ENCODE results near the gene SLC9A1.

Gene SLC9A1

DNA sequence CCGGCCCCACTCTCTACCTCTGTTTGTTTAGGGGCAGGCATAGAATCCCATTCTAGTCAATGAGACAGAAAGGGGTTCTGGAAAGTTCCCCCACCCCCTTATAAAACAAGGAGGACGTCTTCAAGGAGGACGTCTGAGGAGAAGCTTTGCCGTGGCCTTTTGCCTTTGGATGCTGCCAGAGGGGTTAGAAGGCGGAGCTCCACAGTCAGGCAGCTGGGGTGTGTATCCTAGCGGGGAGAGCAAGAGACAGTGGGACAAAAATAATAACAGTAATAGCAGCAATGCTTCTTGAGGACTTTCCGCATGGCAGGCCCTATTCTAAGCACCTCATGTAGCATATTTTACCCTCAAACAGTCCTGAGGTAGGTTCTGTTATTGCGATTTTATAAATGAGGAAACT lies 94.0 kb downstream of the SLC9A1 start:
- DNase-seq = no peak

DNA sequence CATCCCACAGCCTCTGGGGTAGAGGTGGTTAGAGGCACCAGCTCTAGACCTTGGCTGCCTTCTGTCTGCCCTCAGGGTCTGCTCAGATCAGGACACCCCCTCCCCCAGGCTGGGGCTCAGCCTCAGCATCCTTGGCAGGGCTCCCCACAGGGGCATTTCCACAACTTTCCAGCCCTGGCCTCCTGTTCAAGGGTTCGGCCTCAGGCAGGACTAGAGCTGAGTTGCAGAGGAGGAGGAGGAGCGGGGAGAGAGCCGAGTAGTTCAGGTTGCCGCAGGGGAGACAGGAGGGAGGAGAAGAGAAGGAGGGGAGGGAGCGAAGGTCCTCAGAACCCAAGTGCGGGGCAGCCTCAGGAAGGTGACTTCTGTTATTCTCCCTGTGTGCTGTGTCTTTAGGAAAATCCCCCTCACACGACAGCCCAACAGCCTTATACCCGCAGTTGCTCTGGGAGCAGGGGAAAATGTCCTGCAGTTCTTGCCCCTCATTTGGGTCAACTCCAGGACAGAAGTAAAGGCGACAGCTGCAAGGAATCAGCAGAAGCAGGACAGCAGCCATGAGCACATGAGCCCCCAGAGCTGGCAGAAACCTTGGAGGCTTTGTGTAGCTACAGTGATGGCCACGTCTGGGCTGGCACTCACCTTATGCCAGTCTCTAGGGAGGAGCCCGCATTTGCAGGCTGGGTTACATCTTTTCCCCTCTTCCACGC lies 95.8 kb downstream of the SLC9A1 start:
- DNase-seq = peak; percentile 54

DNA sequence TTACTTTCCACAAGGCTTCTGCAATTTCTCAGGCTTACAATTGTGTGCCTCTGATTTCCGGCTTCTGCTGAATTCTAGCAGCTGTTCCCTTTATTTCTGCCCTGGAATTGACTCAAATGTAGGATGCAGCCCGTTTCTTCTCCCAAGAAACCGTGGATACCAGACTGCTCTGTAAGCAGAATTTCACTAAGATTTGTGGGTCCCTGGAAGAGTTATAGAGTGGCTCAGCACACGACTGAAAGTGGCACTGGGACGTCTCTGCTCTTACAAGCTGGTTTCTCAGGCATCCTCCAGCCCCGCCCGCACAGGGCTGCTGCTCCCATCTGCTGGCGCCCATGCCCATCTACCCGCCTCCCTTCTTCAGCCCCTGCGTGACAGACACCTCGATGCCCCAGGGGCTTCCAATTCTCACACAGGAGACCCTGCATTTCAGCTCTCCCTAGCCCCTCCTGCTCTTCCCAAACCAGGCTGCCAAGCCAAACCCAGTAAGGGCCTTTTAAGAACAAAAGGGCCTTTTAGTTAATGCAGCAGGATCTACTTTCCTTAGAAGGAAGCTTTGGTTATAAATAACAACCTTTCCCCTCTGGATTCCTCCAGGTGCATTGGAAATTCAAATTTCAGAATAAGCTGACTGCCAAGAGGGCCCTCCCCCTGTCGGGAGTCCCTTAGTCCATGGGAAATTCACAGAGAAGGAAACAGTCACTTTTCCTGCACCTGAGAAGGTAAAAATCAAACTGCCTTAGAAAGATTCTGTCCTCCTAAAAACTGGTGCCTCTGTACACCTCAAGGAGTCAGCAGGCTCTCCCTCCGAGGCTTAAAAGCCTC lies 96.9 kb downstream of the SLC9A1 start:
- peak; percentile 58 for DNase-seq

DNA sequence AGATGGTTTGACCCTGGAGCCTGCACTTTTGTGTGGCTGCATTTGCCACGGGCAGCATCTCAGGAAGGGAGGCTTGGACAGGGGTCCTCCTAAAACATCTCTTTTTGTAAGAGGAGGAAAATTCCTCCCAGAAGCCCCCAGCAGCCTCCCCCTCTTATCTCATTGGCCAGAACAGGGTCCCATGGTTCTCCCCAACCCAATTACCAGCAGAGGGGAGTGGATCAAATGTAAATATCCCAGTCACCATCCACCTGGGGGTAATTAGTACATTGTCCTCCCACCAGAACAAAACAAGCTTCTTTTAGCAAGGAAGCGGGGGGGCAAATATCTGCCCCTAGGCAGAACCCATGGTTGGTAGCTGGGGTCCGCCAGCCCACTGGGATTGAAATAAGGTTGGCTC lies 97.5 kb downstream of the SLC9A1 start:
- DNase-seq = no peak

DNA sequence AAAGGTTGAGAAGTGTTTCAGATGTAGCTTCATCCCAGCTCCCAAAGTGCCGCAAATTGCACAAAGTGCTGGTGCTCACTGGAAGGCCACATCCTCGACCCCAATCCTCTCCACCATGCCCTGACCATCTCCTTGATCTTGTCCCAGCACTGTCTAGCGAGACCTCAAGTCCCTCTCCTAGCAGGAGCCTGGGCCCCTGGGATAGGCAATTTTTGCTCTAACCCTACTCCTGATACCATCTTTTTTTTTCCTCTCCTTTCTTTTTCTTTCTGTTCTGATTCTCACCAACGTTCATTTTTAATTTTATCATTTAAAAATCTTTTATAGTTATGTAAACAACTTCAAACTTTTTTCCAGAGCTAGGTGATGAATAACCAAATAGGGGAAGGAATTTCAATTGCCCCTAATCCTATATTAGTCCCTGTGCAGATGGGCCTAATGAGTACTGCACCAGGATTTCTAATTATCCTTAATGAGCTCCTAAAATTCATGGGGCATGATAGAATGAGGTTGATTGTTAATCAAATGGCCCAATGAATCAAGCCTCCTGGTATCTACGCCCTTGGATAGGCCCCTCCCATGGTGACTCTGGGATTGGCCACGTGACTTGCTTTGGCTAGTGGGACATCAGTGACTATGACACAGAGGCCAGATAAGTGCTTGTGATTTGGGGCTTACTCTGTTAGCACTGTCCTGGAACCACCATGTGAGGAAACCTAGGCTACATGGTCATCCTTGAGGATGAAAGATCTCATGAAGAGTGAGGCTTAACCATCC lies 100.8 kb downstream of the SLC9A1 start:
- DNase-seq = no peak

DNA sequence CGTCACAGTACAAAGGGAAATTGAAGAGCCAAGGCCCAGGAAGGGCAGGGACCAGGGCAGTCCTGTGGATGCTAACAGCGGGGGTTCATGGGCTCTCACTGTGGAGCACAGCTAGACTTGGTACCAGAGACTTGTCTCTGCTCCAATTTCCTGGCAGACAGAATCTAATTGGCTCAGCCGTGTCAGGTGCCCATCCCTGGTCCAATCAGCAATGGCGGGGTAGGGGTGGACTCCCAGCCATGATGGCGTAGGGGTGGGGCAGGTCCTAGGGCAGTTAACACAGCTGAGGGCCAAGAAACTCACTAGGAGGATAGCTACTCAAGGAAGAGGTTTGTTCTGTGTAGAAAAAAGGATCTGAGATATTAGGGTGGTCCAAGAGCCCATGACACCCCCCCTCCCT lies 102.4 kb downstream of the SLC9A1 start:
- no peak for DNase-seq

DNA sequence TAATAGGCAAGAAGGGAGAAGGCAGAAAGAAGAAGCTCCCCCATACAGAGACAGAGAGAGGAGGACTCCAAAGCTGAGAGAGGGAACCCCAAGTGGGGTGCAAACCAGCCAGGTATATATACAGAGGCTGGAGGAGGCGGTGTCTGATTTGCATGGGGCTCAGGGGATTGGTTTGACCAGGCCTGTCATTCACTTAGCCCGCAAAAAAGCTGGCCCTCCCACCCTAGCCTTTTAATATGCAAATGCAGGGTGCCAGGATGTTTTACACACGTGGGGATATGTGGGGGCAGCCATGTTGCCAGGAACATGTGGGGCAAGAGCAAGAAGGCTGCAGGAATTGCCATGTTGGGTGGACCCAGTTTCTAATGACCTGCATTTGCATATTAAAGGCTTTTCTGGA lies 105.3 kb downstream of the SLC9A1 start:
- DNase-seq = no peak

DNA sequence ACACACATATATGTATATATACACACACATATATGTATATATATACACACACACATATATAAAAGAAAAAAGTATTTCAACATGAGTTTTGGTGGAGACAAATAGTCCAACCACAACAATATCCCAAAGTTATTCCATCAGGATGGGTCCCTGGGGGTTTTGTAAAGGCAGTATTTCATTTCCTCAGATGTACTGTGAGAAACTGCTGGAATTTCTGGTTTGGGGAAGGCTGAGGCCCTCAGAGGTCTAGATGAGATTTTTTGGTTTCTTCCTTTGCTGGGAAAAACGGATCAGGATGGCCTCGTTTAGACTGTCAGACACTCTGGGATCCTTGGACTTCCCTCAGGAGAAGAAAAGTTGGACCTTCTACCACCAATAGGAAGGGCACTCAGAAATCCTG lies 105.8 kb downstream of the SLC9A1 start:
- no peak for DNase-seq
